GM12872 (cell line): ENCODE measurements around the gene HMX3.

ENCODE experiments used
- CTCF ChIP-seq: IDR thresholded peaks from 3 replicates; pipeline ENCODE4 v1.5.1; 2011; ENCODE audit warnings: low read depth, mild to moderate bottlenecking, low read length, moderate library complexity; ENCODE audit not compliant: insufficient read depth

The HMX3 gene

GRCh38 chr10:123119081-123119480, 16.7 kb upstream of the HMX3 start:
- TF ChIP-seq CTCF = no peak

GRCh38 chr10:123126246-123126645, 9.5 kb upstream of the HMX3 start:
- TF ChIP-seq CTCF = no peak

DNA sequence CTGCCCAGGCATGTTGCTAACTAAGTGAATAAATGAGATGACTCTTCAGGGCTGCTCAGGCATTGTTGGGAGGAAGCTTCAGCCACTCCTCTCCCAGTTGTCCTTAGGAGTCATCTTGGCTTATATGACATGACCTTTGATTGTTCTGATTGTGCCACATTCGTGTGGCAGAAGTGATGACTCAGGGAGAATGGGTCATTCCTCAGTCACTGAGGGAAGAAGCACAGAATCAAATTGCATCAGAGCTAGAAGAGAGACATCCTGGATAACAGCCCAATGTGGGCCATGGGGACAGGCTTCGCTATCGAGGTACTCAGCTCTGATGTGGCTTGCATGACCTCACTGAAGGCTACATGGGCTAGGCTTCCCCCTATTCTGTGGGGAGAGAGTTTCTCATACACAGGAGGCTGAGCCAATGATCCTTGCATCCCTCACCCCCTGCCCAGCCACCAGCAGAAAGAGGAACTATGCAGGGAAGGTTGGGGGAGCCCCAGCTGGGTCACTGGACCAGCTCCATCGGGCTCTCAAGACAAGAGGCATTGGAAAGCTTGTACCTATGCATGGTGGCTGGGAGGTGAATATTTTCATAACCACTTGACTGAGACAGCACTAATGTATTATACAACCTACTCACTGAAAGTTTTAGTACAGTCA, 6.0 kb upstream of the HMX3 start:
- no peak for TF ChIP-seq CTCF

- TF ChIP-seq CTCF = peak; percentile 93
These were observed 2.9 kb upstream of the HMX3 start for GRCh38 chr10:123132576-123133477.

- no peak for TF ChIP-seq CTCF
These were observed 2.0 kb upstream of the HMX3 start for GRCh38 chr10:123133541-123134342.

DNA sequence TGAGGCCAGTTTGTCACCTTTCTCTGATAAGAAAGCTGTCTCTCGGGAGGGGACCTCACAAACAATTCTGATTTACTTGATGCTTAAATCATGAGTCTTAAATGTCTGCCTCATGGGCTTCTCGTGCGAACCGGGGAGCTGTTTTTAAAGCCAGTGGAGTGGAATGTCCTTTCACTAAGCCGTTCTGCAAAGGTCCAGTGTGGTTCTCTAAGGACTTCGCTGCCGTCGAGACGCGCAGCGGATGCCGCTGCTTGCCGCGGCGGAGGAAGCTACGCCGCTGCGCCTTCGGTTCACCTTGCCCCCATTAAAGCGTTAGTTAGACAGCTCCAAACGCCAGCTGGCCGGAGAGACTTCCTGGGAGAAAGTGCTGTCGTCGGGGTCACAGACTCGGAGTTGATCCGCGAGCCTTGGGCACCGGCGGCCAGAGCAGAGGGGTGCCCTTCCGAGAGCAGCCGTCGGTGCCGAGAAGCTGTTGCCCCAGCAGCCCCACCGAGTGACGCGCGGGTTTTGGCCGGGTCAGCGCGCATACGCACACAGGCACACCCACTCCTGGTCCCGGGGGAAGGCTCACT, 1.3 kb upstream of the HMX3 start:
- TF ChIP-seq CTCF = no peak

GRCh38 chr10:123134915-123135414, 805 bp upstream of the HMX3 start:
- no peak for TF ChIP-seq CTCF
